ENCODE data around the gene ITGA2B.

DNA sequence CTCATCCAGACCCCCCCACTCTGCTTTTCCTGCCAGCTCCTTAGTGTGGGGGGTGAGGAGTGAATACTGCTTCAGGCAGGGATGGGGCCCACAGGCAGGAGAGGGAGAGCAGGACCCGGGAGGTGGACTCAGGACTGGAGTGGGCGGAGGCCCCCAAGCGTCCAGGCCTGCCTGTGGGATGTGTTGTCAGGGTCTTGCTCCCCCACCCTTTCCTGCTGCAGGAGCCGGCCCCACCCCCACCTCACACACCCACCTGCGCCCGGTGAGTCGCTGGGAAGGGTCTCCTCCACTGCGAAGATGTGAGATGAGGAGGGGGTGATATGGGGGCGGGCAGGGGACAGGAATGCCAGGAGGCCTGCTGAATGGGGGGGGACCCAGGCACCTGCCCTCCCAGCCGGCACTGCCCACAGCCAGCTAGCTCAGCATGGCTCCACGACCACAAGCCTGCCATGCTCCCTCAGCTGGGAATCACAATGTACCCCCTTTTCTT is 26.9 kb downstream of the ITGA2B start:
- TF ChIP-seq, protein P1, sequence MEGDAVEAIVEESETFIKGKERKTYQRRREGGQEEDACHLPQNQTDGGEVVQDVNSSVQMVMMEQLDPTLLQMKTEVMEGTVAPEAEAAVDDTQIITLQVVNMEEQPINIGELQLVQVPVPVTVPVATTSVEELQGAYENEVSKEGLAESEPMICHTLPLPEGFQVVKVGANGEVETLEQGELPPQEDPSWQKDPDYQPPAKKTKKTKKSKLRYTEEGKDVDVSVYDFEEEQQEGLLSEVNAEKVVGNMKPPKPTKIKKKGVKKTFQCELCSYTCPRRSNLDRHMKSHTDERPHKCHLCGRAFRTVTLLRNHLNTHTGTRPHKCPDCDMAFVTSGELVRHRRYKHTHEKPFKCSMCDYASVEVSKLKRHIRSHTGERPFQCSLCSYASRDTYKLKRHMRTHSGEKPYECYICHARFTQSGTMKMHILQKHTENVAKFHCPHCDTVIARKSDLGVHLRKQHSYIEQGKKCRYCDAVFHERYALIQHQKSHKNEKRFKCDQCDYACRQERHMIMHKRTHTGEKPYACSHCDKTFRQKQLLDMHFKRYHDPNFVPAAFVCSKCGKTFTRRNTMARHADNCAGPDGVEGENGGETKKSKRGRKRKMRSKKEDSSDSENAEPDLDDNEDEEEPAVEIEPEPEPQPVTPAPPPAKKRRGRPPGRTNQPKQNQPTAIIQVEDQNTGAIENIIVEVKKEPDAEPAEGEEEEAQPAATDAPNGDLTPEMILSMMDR (IDR thresholded peaks at IDR 0.05; ENCODE audit: poor library complexity) = no peak
- TF ChIP-seq EZH2 (IDR thresholded peaks at IDR 0.05; ENCODE audit: borderline replicate concordance) = no peak

All from hepatocyte (in vitro differentiated cells).